ENCODE results near the gene CD52. TPM values are rescaled to one million over a fixed set of nuclear protein-coding genes. Genes with fewer than 3 reads are reported as not detected.
"Not testable (repeated sequence)": the region's sequence is repeated elsewhere in the genome, so short reads cannot be mapped to it uniquely, and the experiment has no call there.

The CD52 gene
- polyA plus RNA-seq, 1 donor, result 25.3 TPM

DNA sequence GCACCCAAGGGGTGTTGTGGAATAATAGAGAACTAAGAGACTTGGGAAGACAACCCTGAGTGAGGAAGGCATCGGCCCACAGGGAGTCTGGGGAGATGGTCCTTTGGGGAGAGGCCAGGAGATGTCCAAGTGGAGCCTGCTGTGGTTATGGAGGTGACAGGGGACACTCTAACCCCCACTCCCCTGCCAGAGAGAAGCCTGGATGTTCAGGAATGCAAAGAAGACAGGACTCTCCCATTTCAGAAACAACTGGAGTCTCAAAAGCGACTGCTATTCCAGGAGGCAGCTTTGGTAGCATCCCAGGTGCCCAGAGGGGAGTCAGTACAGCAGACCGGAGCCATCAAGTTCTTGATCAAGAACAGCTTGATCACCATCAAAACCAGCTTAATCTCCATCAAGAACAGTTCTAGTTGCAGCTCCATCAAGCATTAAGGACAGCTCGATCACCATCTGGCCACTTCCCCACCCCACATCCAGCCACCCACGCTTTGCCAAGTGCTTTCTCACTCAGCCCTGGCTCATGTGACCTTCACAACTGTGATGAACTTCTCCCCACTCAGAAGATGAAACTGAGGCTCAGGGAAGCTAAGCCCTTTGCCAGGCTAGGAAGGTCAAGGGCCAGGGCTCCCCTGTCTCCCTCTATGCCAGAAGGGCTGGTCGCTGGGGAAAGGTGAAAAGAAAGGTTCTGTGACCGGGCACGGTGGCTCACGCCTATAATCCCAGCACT, 743 bp downstream of the CD52 start:
- Histone ChIP-seq H3K27me3 (ENCODE audit: control insufficient read depth, insufficient read depth, low read length) (no peaks in the 10 kb centered on the region), H3K9me3 (ENCODE audit: control insufficient read depth, low read depth, low read length) (no peaks in the 10 kb centered on the region), H3K36me3 (ENCODE audit: control insufficient read depth, insufficient read depth, low read length) (no peaks in the 10 kb centered on the region), H3K27ac (ENCODE audit: low read length) (no peak overlapping the region), H3K4me3 (ENCODE audit: low read length) (no peak overlapping the region), H3K4me1 (ENCODE audit: control insufficient read depth, insufficient read depth, low read length) (peaks cover 3% of the 10 kb centered on the region)
- no CpG with 5 or more reads among the region's 9 CpGs for WGBS (ENCODE audit: insufficient coverage, low lambda C conversion rate)
- DNase-seq, result no peak

DNA sequence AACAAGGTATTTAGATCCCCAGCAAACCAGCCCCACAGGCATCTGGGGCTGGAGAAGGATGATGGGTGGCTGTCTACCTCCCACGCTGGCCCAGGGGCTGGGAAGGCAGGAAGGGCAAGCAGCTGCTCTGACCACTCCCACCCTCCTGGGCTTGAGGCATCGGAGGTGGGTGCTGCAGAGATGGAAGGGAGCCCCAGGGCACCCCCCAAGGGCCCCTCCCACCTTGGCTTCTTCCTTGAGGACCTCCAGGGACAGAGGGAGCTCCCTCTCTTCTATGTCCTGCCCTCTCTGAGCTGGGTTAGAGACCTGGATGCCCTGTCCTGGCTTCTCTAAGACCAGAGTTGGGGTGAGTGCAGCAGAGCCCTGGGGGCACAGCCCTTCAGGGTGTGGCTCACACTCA, 3.1 kb downstream of the CD52 start:
- DNase-seq, result no peak
- Histone ChIP-seq H3K4me3 (ENCODE audit: low read length) (no peak overlapping the region), H3K36me3 (ENCODE audit: control insufficient read depth, insufficient read depth, low read length) (no peaks in the 10 kb centered on the region), H3K27ac (ENCODE audit: low read length) (no peak overlapping the region), H3K9me3 (ENCODE audit: control insufficient read depth, low read depth, low read length) (no peaks in the 10 kb centered on the region), H3K27me3 (ENCODE audit: control insufficient read depth, insufficient read depth, low read length) (no peaks in the 10 kb centered on the region), H3K4me1 (ENCODE audit: control insufficient read depth, insufficient read depth, low read length) (peaks cover 3% of the 10 kb centered on the region)
- no CpG with 5 or more reads among the region's 2 CpGs for WGBS (ENCODE audit: insufficient coverage, low lambda C conversion rate)

- Histone ChIP-seq H3K27ac (ENCODE audit: low read length) (no peak overlapping the region), H3K4me1 (ENCODE audit: control insufficient read depth, insufficient read depth, low read length) (peaks cover 3% of the 10 kb centered on the region), H3K4me3 (ENCODE audit: low read length) (no peak overlapping the region), H3K9me3 (ENCODE audit: control insufficient read depth, low read depth, low read length) (no peaks in the 10 kb centered on the region), H3K36me3 (ENCODE audit: control insufficient read depth, insufficient read depth, low read length) (no peaks in the 10 kb centered on the region), H3K27me3 (ENCODE audit: control insufficient read depth, insufficient read depth, low read length) (no peaks in the 10 kb centered on the region)
- peak; percentile 73 to 77 for DNase-seq
- WGBS (ENCODE audit: insufficient coverage, low lambda C conversion rate), result no CpG with 5 or more reads among the region's 16 CpGs
Measured at GRCh38 chr1:26321315-26322041, 3.7 kb downstream of the CD52 start.

GRCh38 chr1:26322042-26322331, 4.2 kb downstream of the CD52 start:
- no peaks in the 10 kb centered on the region for H3K36me3 ChIP-seq (ENCODE audit: control insufficient read depth, insufficient read depth, low read length)
- WGBS (ENCODE audit: insufficient coverage, low lambda C conversion rate), result no CpG with 5 or more reads among the region's 10 CpGs
- DNase-seq, result no peak
- H3K9me3 ChIP-seq (ENCODE audit: control insufficient read depth, low read depth, low read length), result no peaks in the 10 kb centered on the region
- H3K27ac ChIP-seq (ENCODE audit: low read length), result no peak overlapping the region
- no peak overlapping the region for H3K4me3 ChIP-seq (ENCODE audit: low read length)
- peaks cover 3% of the 10 kb centered on the region for H3K4me1 ChIP-seq (ENCODE audit: control insufficient read depth, insufficient read depth, low read length)
- no peaks in the 10 kb centered on the region for H3K27me3 ChIP-seq (ENCODE audit: control insufficient read depth, insufficient read depth, low read length)

GRCh38 chr1:26323382-26323781, 5.6 kb downstream of the CD52 start:
- Histone ChIP-seq H3K27me3 (ENCODE audit: control insufficient read depth, insufficient read depth, low read length) (no peaks in the 10 kb centered on the region), H3K27ac (ENCODE audit: low read length) (no peak overlapping the region), H3K4me1 (ENCODE audit: control insufficient read depth, insufficient read depth, low read length) (peaks cover 3% of the 10 kb centered on the region), H3K9me3 (ENCODE audit: control insufficient read depth, low read depth, low read length) (no peaks in the 10 kb centered on the region), H3K4me3 (ENCODE audit: low read length) (no peak overlapping the region), H3K36me3 (ENCODE audit: control insufficient read depth, insufficient read depth, low read length) (no peaks in the 10 kb centered on the region)
- no peak for DNase-seq
- no CpG with 5 or more reads among the region's 2 CpGs for WGBS (ENCODE audit: insufficient coverage, low lambda C conversion rate)

GRCh38 chr1:26324550-26324949, 6.8 kb downstream of the CD52 start:
- H3K36me3 ChIP-seq (ENCODE audit: control insufficient read depth, insufficient read depth, low read length), result no peaks in the 10 kb centered on the region
- H3K9me3 ChIP-seq (ENCODE audit: control insufficient read depth, low read depth, low read length), result no peaks in the 10 kb centered on the region
- no CpG with 5 or more reads among the region's 3 CpGs for WGBS (ENCODE audit: insufficient coverage, low lambda C conversion rate)
- no peaks in the 10 kb centered on the region for H3K27me3 ChIP-seq (ENCODE audit: control insufficient read depth, insufficient read depth, low read length)
- no peak overlapping the region for H3K4me3 ChIP-seq (ENCODE audit: low read length)
- no peak for DNase-seq
- H3K4me1 ChIP-seq (ENCODE audit: control insufficient read depth, insufficient read depth, low read length), result peaks cover 3% of the 10 kb centered on the region
- H3K27ac ChIP-seq (ENCODE audit: low read length), result no peak overlapping the region

- no peak overlapping the region for H3K27ac ChIP-seq (ENCODE audit: low read length)
- no peaks in the 10 kb centered on the region for H3K27me3 ChIP-seq (ENCODE audit: control insufficient read depth, insufficient read depth, low read length)
- WGBS (ENCODE audit: insufficient coverage, low lambda C conversion rate), result 75% methylated on average over 1 of the region's 8 CpGs
- no peaks in the 10 kb centered on the region for H3K4me1 ChIP-seq (ENCODE audit: control insufficient read depth, insufficient read depth, low read length)
- no peaks in the 10 kb centered on the region for H3K9me3 ChIP-seq (ENCODE audit: control insufficient read depth, low read depth, low read length)
- H3K36me3 ChIP-seq (ENCODE audit: control insufficient read depth, insufficient read depth, low read length), result no peaks in the 10 kb centered on the region
- DNase-seq, result no peak
- no peak overlapping the region for H3K4me3 ChIP-seq (ENCODE audit: low read length)
Measured at GRCh38 chr1:26327956-26328362, 10.2 kb downstream of the CD52 start.

DNA sequence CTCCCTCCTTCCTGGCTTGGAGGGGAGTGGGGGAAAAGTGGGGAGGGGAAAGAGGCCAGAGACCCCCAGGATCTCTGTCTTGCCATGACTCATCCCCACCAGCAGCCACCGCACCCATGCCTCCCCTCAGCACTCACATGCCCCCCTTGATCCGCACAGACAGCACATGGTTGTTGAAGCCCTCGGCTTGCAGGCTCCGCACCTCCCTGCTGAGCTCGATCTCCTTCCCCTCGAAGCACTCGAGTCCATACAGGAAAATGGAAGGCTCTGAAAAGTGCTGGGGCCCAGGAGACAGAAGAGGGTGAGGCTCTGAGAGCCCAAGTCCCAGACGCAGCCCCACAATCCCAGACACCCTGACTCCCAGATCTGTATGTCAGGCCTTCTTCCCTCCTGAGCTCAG, 10.8 kb downstream of the CD52 start:
- no peaks in the 10 kb centered on the region for H3K27me3 ChIP-seq (ENCODE audit: control insufficient read depth, insufficient read depth, low read length)
- H3K4me3 ChIP-seq (ENCODE audit: low read length), result no peak overlapping the region
- no peaks in the 10 kb centered on the region for H3K4me1 ChIP-seq (ENCODE audit: control insufficient read depth, insufficient read depth, low read length)
- H3K36me3 ChIP-seq (ENCODE audit: control insufficient read depth, insufficient read depth, low read length), result no peaks in the 10 kb centered on the region
- H3K27ac ChIP-seq (ENCODE audit: low read length), result no peak overlapping the region
- H3K9me3 ChIP-seq (ENCODE audit: control insufficient read depth, low read depth, low read length), result no peaks in the 10 kb centered on the region
- no peak for DNase-seq
- WGBS (ENCODE audit: insufficient coverage, low lambda C conversion rate), result no CpG with 5 or more reads among the region's 8 CpGs

- WGBS (ENCODE audit: insufficient coverage, low lambda C conversion rate), result no CpG with 5 or more reads among the region's 4 CpGs
- not testable (repeated sequence) for H3K9me3 ChIP-seq (ENCODE audit: control insufficient read depth, low read depth, low read length); H3K36me3 ChIP-seq (ENCODE audit: control insufficient read depth, insufficient read depth, low read length); H3K27ac ChIP-seq (ENCODE audit: low read length); H3K27me3 ChIP-seq (ENCODE audit: control insufficient read depth, insufficient read depth, low read length); H3K4me1 ChIP-seq (ENCODE audit: control insufficient read depth, insufficient read depth, low read length); DNase-seq; H3K4me3 ChIP-seq (ENCODE audit: low read length)
Measured at GRCh38 chr1:26329380-26329779, 11.6 kb downstream of the CD52 start.

DNA sequence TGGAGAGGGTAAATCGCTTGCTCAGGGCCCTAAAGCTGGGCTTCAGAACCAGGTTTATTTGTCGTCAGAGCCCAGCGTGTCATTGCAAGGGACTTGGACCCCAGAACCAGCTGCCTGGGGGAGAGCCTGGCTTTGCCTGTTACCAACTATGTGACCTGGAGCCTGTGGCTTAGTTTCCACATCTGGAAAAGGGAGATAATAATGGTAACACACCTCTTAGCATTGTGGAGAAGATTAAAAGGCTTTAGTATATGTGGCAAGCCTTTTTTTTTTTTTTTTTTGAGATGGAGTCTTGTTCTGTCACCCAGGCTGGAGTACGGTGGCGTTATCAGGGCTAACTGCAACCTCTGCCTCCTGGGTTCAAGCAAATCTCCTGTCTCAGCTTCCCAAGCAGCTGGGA, 12.5 kb downstream of the CD52 start:
- DNase-seq, result no peak

DNA sequence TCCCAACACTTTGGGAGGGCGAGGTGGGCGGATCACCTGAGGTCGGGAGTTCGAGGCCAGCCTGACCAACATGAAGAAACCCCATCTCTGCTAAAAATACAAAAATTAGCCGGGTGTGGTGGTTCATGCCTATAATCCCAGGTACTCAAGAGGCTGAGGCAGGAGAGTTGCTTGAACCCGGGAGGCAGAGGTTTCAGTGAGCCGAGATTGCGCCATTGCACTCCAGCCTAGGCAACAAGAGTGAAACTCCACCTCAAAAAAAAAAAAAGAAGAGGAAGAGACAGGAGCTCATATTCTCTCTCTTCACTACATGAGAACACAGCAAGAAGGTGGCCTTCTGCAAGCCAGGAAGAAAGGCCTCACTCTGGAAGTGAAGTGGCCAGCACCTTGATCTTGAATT, 15.6 kb downstream of the CD52 start:
- not testable (repeated sequence) for H3K27me3 ChIP-seq (ENCODE audit: control insufficient read depth, insufficient read depth, low read length); H3K4me1 ChIP-seq (ENCODE audit: control insufficient read depth, insufficient read depth, low read length); DNase-seq; H3K4me3 ChIP-seq (ENCODE audit: low read length); H3K27ac ChIP-seq (ENCODE audit: low read length); H3K9me3 ChIP-seq (ENCODE audit: control insufficient read depth, low read depth, low read length); H3K36me3 ChIP-seq (ENCODE audit: control insufficient read depth, insufficient read depth, low read length)
- no CpG with 5 or more reads among the region's 8 CpGs for WGBS (ENCODE audit: insufficient coverage, low lambda C conversion rate)

More for the DNA sequence above, 12.5 kb downstream of the CD52 start:
- Histone ChIP-seq H3K4me1 (ENCODE audit: control insufficient read depth, insufficient read depth, low read length) (no peaks in the 10 kb centered on the region), H3K27me3 (ENCODE audit: control insufficient read depth, insufficient read depth, low read length) (peaks cover 2% of the 10 kb centered on the region), H3K36me3 (ENCODE audit: control insufficient read depth, insufficient read depth, low read length) (no peaks in the 10 kb centered on the region), H3K27ac (ENCODE audit: low read length) (no peak overlapping the region), H3K4me3 (ENCODE audit: low read length) (no peak overlapping the region), H3K9me3 (ENCODE audit: control insufficient read depth, low read depth, low read length) (no peaks in the 10 kb centered on the region)
- WGBS (ENCODE audit: insufficient coverage, low lambda C conversion rate), result no CpG with 5 or more reads among the region's 5 CpGs

Data from large intestine (tissue), 3 donors.